Endothelial cell of umbilical vein (primary cell): Measurements from ENCODE around the gene PAPPA2. TPM values are rescaled to one million over a fixed set of nuclear protein-coding genes. Genes with fewer than 3 reads are reported as not detected.

Source experiments
- BruUV-seq: library from RNA; stranded (reverse); fragments of 400-500 nt; replicated peaks from 2 replicates; lab custom pipeline; 2021; lab: Mats Ljungman, UMichigan
- CTCF ChIA-PET: fragments of 300-600, 350-600 bp; sonication (Branson Sonifier 250); formaldehyde crosslinking; loops from one replicate; lab custom pipeline; 2021; ENCODE audit warnings: antibody characterized with exemption, inconsistent platforms; lab: Charles Lee
- POLR2A ChIA-PET: fragments of 300-600, 350-600 bp; sonication (Branson Sonifier 250); formaldehyde crosslinking; loops from one replicate; lab custom pipeline; 2021; ENCODE audit warnings: antibody characterized with exemption, inconsistent platforms; lab: Charles Lee
- DNase-seq: peaks from one replicate; pipeline ENCODE4 v3.0.0-alpha.2; 2011; ENCODE audit warnings: low read depth, low spot score
- FAIRE-seq: peaks from 2 replicates; lab custom pipeline; 2011; peaks lifted over from hg19 to GRCh38; lab: Jason Lieb, UNC
- H2AFZ ChIP-seq: 2 replicates; pipeline ENCODE4 v1.6.0; 2012; ENCODE audit warnings: low read depth, low read length, control low read depth, inconsistent platforms
- H3K27ac ChIP-seq: 2 replicates; pipeline ENCODE4 v1.5.1; 2011; ENCODE audit warnings: low read depth, mild to moderate bottlenecking, control low read depth, low read length, moderate library complexity; ENCODE audit not compliant: insufficient read depth
- H3K27me3 ChIP-seq, 2 experiments: 2 replicates each; pipeline versions ENCODE4 v1.6.0 to v1.6.1; 2011; ENCODE audit warnings: low read length in 2 of 2, mixed read lengths in 1 of 2; ENCODE audit not compliant: control insufficient read depth in 2 of 2, insufficient read depth in 2 of 2
- H3K36me3 ChIP-seq, 2 experiments: 2 replicates in 1 of 2; 3 replicates in 1 of 2; pipeline ENCODE4 v1.5.1; 2011; ENCODE audit warnings: low read length in 2 of 2, mild to moderate bottlenecking in 1 of 2, moderate library complexity in 1 of 2; ENCODE audit not compliant: control insufficient read depth in 2 of 2, insufficient read depth in 2 of 2; ENCODE audit errors: extremely low read depth in 1 of 2
- H3K4me1 ChIP-seq: 3 replicates; pipeline ENCODE4 v1.5.1; 2011; ENCODE audit warnings: mild to moderate bottlenecking, low read length; ENCODE audit not compliant: control insufficient read depth, insufficient read depth; ENCODE audit errors: extremely low read depth
- H3K4me2 ChIP-seq: 2 replicates; pipeline ENCODE4 v1.6.1; 2011; ENCODE audit warnings: low read length, control low read depth, mixed read lengths; ENCODE audit not compliant: insufficient read depth
- H3K4me3 ChIP-seq, 3 experiments: fragments of 200-600 bp in 1 of 3; sonication (generic), shearing (Covaris generic) in 1 of 3; replicated peaks in 1 of 3; 2 replicates each; pipeline ENCODE4 v1.5.1; 2011 to 2016; ENCODE audit warnings: control low read depth in 3 of 3, low read length in 3 of 3, mild to moderate bottlenecking in 2 of 3, inconsistent platforms in 1 of 3, low read depth in 1 of 3, moderate library complexity in 1 of 3; ENCODE audit not compliant: insufficient read depth in 1 of 3
- H3K79me2 ChIP-seq: 2 replicates; pipeline ENCODE4 v1.6.0; 2012; ENCODE audit warnings: low read length, inconsistent platforms; ENCODE audit not compliant: control insufficient read depth, insufficient read depth
- H3K9ac ChIP-seq: replicated peaks from 2 replicates; pipeline ENCODE3; 2011; ENCODE audit warnings: low read length, control low read depth; ENCODE audit not compliant: insufficient read depth; ENCODE audit errors: extremely low read depth
- H3K9me1 ChIP-seq: replicated peaks from 3 replicates; pipeline ENCODE4 v1.6.0; 2011; ENCODE audit warnings: mild to moderate bottlenecking, low read length; ENCODE audit not compliant: control insufficient read depth, insufficient read depth; ENCODE audit errors: extremely low read depth
- H3K9me3 ChIP-seq: replicated peaks from 2 replicates; pipeline ENCODE4 v1.5.1; 2012; ENCODE audit warnings: low read length, inconsistent platforms; ENCODE audit not compliant: control insufficient read depth, insufficient read depth
- H4K20me1 ChIP-seq: replicated peaks from 2 replicates; pipeline ENCODE3; 2011; ENCODE audit warnings: mild to moderate bottlenecking, low read length; ENCODE audit not compliant: control insufficient read depth, insufficient read depth; ENCODE audit errors: extremely low read depth
- EZH2 ChIP-seq: IDR thresholded peaks from 2 replicates; pipeline ENCODE4 v1.6.1; 2012; ENCODE audit warnings: borderline replicate concordance, low read depth, mild to moderate bottlenecking, moderate library complexity, low read length, inconsistent platforms; ENCODE audit not compliant: severe bottlenecking
- FOS ChIP-seq: IDR thresholded peaks from 2 replicates; pipeline ENCODE4 v1.6.1; 2011; ENCODE audit warnings: mild to moderate bottlenecking, low read length, moderate library complexity, borderline replicate concordance; ENCODE audit not compliant: insufficient read depth
- MYC ChIP-seq: IDR thresholded peaks from one replicate; pipeline ENCODE4 v1.6.1; 2011; ENCODE audit warnings: mild to moderate bottlenecking, low read depth, low read length
- POLR2A ChIP-seq: IDR thresholded peaks from 2 replicates; pipeline ENCODE4 v1.6.1; 2012; ENCODE audit warnings: low read depth, mild to moderate bottlenecking, control low read depth, low read length
- POLR2AphosphoS5 ChIP-seq: IDR thresholded peaks from 2 replicates; pipeline ENCODE4 v1.6.1; 2012; ENCODE audit warnings: low read depth, mild to moderate bottlenecking, control low read depth, low read length, moderate library complexity; ENCODE audit not compliant: insufficient read depth
- dilution Hi-C: fragments of 300-500 bp; cut with MboI; formaldehyde crosslinking; loops from one replicate; pipeline ENCODE4 v1.15.0; 2019; ENCODE audit warnings: low sequenced_read_pairs; ENCODE audit not compliant: extremely low pct_ligation_motif_present
- intact Hi-C: fragments of 100-400 bp; cut with micrococcal nuclease; formaldehyde crosslinking; loops from one replicate; pipeline ENCODE4 v1.10.0; 2022
- polyA plus RNA-seq, 4 experiments: library from polyadenylated mRNA; depleted of rRNA in 3 of 4; stranded (reverse) in 3 of 4; unstranded in 1 of 4; fragments of >200 nt; gene quantifications; 2 replicates each; pipeline versions ENCODE4 v1.2.1 to v1.2.3, GENCODE V29; 2011 to 2012; ENCODE audit warnings: missing spikeins in 1 of 4
- total RNA-seq: library from RNA; stranded (reverse); gene quantifications from 2 replicates; pipeline ENCODE4 v1.2.3, GENCODE V29; 2021
- TF ChIP-seq, protein P1 (sequence below): IDR thresholded peaks from 2 replicates; pipeline ENCODE4 v1.6.1; 2011; ENCODE audit not compliant: insufficient read depth, insufficient read length
- TF ChIP-seq, protein P2 (sequence below), 2 donors: IDR thresholded peaks; 1 replicate in 1 of 2; 2 replicates in 1 of 2; pipeline ENCODE4 v1.5.1; 2011; ENCODE audit warnings: low read length in 2 of 2, mild to moderate bottlenecking in 2 of 2, moderate library complexity in 2 of 2, control low read depth in 1 of 2, inconsistent platforms in 1 of 2, low read depth in 1 of 2; ENCODE audit not compliant: insufficient read depth in 1 of 2; ENCODE audit errors: extremely low read depth in 1 of 2

The PAPPA2 gene
- total and polyA plus RNA-seq, 2 donors (not counting 3 experiments of a cell fraction or from before 2014, with no cell fraction given) = not detected

DNA sequence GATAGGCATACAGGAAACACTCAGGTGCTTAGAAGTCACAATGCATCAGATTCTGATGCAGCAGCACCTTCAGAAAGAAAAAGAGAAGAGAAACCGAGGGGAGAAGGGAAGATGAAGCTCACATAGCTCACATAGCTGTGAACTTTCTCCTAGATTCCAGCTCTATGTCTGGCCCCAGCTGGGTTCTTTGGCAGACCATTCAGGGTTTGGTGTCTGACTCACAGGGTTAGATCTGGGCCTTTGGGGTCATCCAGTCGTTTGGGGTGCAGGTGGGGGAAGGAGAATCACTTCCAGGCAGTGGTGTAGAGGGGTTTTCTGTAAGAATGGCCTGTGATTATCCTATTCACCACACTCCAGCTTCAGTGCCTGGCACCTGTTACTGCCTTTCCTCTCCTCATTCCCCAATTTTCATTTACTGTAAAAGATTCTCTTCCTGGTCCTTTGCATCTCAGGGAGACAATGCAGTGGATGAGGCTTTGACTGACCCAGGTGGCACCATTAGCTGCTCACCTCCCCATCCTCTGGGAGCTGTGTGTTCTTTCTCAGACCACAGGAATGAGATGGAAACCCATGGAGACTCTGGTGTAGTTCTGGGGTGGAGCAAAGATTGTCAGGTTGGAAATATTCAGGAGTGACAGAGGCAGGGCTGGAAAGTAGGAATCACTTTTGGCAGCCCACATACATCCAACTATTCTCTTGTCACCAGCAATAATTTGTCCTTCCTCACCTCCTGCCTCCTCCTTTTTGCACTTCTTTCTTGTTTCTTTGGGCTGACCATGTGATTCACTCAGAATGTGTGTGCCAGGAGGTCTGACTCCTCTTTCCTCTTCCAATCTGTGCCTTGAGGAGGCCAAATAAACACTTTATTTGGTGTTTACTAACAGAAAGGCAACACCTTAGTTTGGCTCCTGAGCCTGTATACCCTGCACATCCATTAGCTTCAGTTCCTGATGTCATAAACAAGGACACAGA lies 103.3 kb downstream of the PAPPA2 start:
- H3K79me2 ChIP-seq = no peaks in the 10 kb centered on the region
- H3K4me2 ChIP-seq = no peak overlapping the region
- no peaks in the 10 kb centered on the region for H3K27me3 ChIP-seq
- no peaks in the 10 kb centered on the region for H3K4me1 ChIP-seq
- no peaks in the 10 kb centered on the region for H3K36me3 ChIP-seq
- TF ChIP-seq FOS (no peak), EZH2 (no peak), MYC (no peak), POLR2A (no peak), POLR2AphosphoS5 (no peak)
- TF ChIP-seq, protein P1, sequence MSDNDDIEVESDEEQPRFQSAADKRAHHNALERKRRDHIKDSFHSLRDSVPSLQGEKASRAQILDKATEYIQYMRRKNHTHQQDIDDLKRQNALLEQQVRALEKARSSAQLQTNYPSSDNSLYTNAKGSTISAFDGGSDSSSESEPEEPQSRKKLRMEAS = no peak
- TF ChIP-seq, protein P2, sequence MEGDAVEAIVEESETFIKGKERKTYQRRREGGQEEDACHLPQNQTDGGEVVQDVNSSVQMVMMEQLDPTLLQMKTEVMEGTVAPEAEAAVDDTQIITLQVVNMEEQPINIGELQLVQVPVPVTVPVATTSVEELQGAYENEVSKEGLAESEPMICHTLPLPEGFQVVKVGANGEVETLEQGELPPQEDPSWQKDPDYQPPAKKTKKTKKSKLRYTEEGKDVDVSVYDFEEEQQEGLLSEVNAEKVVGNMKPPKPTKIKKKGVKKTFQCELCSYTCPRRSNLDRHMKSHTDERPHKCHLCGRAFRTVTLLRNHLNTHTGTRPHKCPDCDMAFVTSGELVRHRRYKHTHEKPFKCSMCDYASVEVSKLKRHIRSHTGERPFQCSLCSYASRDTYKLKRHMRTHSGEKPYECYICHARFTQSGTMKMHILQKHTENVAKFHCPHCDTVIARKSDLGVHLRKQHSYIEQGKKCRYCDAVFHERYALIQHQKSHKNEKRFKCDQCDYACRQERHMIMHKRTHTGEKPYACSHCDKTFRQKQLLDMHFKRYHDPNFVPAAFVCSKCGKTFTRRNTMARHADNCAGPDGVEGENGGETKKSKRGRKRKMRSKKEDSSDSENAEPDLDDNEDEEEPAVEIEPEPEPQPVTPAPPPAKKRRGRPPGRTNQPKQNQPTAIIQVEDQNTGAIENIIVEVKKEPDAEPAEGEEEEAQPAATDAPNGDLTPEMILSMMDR (IDR thresholded peaks at IDR 0.05; ENCODE audit: extremely low read depth in 1 of 2, insufficient read depth in 1 of 2, low read depth in 1 of 2, low read length in 2 of 2) = no peak
- H3K27ac ChIP-seq = no peak overlapping the region
- intact Hi-C loops = no loop called here
- CTCF ChIA-PET = no interaction called here
- POLR2A ChIA-PET = no interaction called here
- H3K4me3 ChIP-seq = no peak overlapping the region
- FAIRE-seq = no peak
- no peak overlapping the region for H2AFZ ChIP-seq
- BruUV-seq = no TSS peak
- H3K9me1 ChIP-seq = no peaks in the 10 kb centered on the region
- H3K9me3 ChIP-seq = no peaks in the 10 kb centered on the region
- H4K20me1 ChIP-seq = no peaks in the 10 kb centered on the region
- no peak overlapping the region for H3K9ac ChIP-seq
- dilution Hi-C loops = no loop called here
- no peak for DNase-seq
